A549 treated with ZK216348 at 1 μM for 4 hours (cell line): ENCODE data around the gene EHMT2. TPM values are rescaled to one million over a fixed set of nuclear protein-coding genes. Genes with fewer than 3 reads are reported as not detected.

Experiments used
- total RNA-seq: library from RNA; stranded (reverse); fragments of 200-300 nt; extraction: Qiagen RNA extraction; gene quantifications from 5 replicates; pipeline ENCODE4 v1.2.3, GENCODE V29; 2022; ENCODE audit warnings: low read depth

Gene EHMT2
- total RNA-seq, result 17.2 to 32.6 TPM (median 30.9 TPM) in 5 replicates

DNA sequence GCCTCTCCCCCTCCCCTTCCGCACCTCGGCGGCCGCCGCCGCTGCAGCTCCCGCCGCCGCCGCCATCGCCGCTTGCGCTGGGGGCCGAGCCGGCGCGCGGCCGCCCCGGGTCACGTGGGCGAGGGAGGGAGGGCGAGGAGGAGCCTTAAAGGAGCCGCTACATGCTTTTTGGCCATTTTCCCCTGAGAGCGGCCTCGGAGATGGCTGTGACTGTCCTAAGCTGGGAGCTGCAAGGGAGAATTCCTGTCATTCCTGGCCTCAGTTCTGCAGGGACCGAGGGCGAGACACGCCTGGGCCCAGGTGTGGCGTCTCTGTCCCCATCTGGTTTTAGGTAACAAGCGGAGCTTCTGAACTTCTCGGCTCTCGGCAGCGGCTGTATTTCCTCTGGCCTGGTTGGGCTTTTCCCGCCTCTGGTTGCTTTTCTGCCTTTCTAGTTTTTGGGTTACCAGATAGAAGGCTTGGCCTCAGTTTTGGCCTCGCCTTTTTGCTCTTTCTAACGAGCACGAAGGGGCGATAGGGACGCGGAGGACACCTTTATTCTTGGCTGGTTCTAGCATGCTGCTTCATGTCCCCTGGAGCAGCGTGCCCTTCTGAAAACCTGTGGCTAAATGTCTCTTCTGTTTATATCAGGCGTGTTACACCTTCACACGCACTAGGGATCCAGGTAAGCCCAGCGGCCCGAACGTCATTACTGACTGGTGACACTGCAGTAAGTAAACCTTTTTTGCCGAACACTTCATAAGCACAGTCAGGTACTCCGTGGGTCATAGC is at the start of gene EHMT2:
Gene EHMT2 (minus strand): TSS at position 87 of the 771 bp plus-strand sequence. CDS start 21 bp downstream, at position 66.

DNA sequence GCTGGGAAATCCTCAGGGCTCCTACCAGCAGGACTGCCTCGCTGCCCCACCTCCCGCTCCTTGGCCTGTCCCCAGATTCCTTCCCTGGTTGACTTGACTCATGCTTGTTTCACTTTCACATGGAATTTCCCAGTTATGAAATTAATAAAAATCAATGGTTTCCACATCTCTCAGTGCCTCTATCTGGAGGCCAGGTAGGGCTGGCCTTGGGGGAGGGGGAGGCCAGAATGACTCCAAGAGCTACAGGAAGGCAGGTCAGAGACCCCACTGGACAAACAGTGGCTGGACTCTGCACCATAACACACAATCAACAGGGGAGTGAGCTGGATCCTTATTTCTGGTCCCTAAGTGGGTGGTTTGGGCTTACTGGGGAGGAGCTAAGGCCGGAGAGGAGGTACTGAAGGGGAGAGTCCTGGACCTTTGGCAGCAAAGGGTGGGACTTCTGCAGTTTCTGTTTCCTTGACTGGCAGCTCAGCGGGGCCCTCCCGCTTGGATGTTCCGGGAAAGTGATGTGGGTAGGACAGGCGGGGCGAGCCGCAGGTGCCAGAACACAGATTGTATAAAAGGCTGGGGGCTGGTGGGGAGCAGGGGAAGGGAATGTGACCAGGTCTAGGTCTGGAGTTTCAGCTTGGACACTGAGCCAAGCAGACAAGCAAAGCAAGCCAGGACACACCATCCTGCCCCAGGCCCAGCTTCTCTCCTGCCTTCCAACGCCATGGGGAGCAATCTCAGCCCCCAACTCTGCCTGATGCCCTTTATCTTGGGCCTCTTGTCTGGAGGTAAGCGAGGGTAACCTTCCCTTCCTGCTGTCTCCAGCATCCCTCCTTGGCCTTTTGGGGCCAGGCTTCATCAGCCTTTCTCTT is 48.2 kb upstream of the EHMT2 start, which contains the start of gene CFB:
Gene CFB (plus strand): TSS at position 589 of the 863 bp plus-strand sequence. CDS start 127 bp downstream, at position 716.

DNA sequence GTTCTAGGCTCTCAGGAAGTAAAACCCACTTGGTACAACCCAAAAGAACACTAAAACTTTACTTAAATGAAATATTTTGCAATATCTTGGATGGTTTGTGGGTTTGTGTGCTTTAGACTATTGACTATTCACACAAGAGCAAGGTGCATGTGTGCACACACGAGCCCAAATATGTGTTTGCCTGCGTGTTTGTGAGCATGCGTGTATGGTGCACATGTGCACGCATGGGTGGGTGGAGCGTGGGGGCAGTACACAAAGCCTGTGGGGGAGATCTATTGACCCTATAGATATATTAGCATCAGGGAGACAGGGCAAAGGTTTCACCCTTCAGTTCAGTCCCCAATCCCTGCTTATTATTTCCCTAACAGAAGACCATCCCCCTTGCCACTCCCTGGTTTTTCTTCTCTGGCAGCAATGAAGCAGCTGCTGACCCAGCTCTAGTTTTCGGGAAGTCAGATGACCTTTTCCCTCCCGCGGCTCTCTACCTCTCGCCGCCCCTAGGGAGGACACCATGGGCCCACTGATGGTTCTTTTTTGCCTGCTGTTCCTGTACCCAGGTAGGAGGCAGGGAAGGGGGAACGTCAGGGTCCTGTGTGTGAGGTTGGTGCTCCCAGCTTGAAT is 29.9 kb upstream of the EHMT2 start, which contains the start of gene C2:
Gene C2 (plus strand): TSS at position 476 of the 621 bp plus-strand sequence. CDS start 36 bp downstream, at position 512.

DNA sequence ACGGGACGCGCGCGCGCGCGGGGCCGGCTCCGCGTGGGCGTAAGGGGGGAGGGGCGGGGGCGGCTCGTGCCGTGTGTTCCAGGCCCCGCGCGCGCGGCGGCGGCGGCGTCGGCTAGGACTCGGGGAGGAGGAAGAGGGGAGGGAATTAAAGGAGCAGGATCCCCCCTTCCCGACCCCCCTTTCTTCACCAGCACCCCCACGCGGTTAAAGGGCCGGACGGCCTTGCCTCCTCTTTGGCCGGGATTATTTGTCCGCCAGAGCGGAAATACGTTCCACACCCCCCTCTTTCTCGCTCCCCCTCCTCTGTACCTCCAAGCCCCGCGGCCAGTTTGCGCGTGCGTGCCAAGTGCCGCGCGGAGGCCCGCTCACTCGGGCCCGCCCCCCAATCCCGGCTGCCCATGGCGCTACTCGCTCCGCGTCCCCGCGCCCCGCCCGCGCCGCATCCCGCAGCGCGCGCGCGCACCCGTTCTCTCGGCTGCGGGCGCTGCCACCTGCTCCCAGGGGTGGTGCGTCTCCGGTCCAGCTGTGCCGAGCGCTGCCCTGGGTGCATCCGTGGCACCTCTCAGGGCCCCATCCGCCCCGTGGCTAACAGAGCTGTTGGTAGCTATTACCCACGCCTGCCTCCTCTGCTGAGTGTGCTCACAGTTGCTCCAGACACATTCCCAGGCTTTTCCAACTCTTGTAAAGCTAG is 4.6 kb upstream of the EHMT2 start, which contains the start of gene ZBTB12:
Gene ZBTB12 (minus strand): TSS at position 134 of the 691 bp plus-strand sequence. CDS start 781 bp downstream, outside the sequence.

DNA sequence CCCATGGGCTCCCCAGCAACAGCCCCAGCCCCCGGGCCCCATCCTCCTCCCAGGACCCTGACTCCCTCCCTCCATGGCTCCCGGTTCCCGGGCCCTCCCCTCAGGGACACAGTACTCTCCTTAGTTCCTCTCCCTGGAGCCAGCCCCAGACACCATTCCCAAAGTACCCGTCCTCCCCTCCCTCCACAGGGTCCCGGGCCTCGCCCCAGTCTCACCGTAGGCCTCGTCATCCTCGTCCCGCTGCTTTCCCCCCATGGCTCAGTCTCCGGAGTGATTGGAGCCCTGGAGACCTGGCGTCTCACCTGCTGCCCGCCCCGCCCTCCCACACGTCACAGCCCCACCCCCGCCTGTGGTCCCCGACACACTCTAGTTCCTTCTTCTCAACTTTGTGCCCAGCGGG is 18.8 kb downstream of the EHMT2 start, which contains the start of gene SLC44A4:
Gene SLC44A4 (minus strand): TSS at position 272 of the 400 bp plus-strand sequence. CDS start 17 bp downstream, at position 255.

DNA sequence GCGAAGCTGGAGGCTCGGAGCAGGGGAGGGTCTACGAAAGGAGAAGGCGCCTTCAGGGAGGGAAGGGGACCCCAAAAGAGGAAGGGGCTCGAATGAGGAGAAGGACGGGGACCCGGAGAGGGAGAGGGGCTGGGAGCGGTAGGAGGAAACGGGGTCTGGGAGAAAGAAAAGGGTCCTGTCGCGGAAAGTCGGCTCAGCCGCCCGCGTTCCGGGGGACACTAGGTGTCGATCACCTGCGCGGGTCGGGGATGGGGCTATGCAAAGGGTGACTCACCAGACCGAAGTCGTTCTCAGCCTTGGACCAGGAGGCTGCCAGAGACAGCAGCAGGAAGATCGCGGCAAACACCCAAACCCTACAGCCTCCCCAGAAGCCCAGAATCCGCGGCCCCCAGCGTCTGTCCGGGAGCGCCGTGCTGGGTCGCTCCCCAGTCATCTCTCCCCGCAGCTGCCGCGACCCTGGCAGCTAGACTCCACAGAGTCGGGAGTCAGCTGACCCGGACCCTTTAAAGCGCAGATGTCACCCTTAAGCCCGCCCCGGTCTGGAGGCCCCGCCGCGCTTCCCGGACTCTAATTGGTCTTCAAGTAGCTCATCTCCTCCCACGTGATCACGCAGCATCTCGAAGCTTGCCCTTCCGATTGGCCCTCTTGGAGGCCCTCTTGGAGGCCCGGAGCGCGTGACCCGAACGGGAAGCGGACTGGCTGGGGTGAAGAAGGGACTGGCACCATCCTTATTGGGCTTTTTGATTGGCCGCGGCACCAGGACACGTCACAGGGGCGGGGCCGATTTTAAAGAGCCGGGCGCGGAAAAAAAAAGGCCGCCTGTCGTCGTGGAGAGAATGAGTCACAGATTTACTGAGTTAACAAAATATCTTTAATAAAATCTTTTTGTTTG is 34.9 kb downstream of the EHMT2 start, which contains the start of gene NEU1:
Gene NEU1 (minus strand): TSS at position 478 of the 892 bp plus-strand sequence. CDS start 45 bp downstream, at position 433.

Other genes with a start within 250 kb of the EHMT2 start
- 100 to 165 TPM (median 145 TPM) in 5 replicates for gene BAG6, start 245.0 kb downstream of the EHMT2 start, total RNA-seq
- gene APOM, start 241.8 kb downstream of the EHMT2 start, total RNA-seq, result 2.2 to 3.7 TPM (median 3.5 TPM) in 5 replicates
- 11.1 to 14.5 TPM (median 12.9 TPM) in 5 replicates for gene C6orf47, start 236.9 kb downstream of the EHMT2 start, total RNA-seq
- gene GPANK1, start 232.7 kb downstream of the EHMT2 start, total RNA-seq, result 9.6 to 16.8 TPM (median 12.8 TPM) in 5 replicates
- 168 to 192 TPM (median 170 TPM) in 5 replicates for gene CSNK2B, start 231.6 kb downstream of the EHMT2 start, total RNA-seq
- 3.2 to 6.4 TPM (median 5.2 TPM) in 5 replicates for gene LY6G5B, start 227.7 kb downstream of the EHMT2 start, total RNA-seq
- gene LY6G5C, start 216.6 kb downstream of the EHMT2 start, total RNA-seq, result 1.1 to 1.6 TPM (median 1.5 TPM) in 5 replicates
- gene ABHD16A, start 194.4 kb downstream of the EHMT2 start, total RNA-seq, result 13.2 to 19.1 TPM (median 17.6 TPM) in 5 replicates
- not detected in 5 replicates for gene LY6G6F, start 190.8 kb downstream of the EHMT2 start, total RNA-seq
- not detected in 5 replicates for gene LY6G6D, start 182.3 kb downstream of the EHMT2 start, total RNA-seq
- gene LY6G6C, start 176.0 kb downstream of the EHMT2 start, total RNA-seq, result 0.20 to 0.42 TPM (median 0.29 TPM) in 3 of 5 replicates, not detected in the others
- not detected in 5 replicates for gene MPIG6B, start 174.3 kb downstream of the EHMT2 start, total RNA-seq
- 27.1 to 32.0 TPM (median 31.7 TPM) in 5 replicates for gene DDAH2, start 168.4 kb downstream of the EHMT2 start, total RNA-seq
- 433 to 509 TPM (median 491 TPM) in 5 replicates for gene CLIC1, start 161.2 kb downstream of the EHMT2 start, total RNA-seq
- 13.3 to 18.7 TPM (median 13.6 TPM) in 5 replicates for gene MSH5, start 157.7 kb downstream of the EHMT2 start, total RNA-seq
- 3.7 to 5.9 TPM (median 4.9 TPM) in 5 replicates for gene SAPCD1, start 135.0 kb downstream of the EHMT2 start, total RNA-seq
- 0.53 to 2.7 TPM (median 1.1 TPM) in 5 replicates for gene VWA7, start 120.4 kb downstream of the EHMT2 start, total RNA-seq
- 43.4 to 61.7 TPM (median 60.4 TPM) in 5 replicates for gene VARS1, start 101.9 kb downstream of the EHMT2 start, total RNA-seq
- gene LSM2, start 90.7 kb downstream of the EHMT2 start, total RNA-seq, result 52.1 to 67.9 TPM (median 59.7 TPM) in 5 replicates
- gene HSPA1L, start 82.4 kb downstream of the EHMT2 start, total RNA-seq, result 1.4 to 2.2 TPM (median 1.9 TPM) in 5 replicates
- gene HSPA1A, start 82.2 kb downstream of the EHMT2 start, total RNA-seq, result 129 to 401 TPM (median 295 TPM) in 5 replicates
- gene HSPA1B, start 70.0 kb downstream of the EHMT2 start, total RNA-seq, result 78.0 to 284 TPM (median 227 TPM) in 5 replicates
- 20.9 to 35.3 TPM (median 29.4 TPM) in 5 replicates for gene NEU1, start 34.9 kb downstream of the EHMT2 start, total RNA-seq
- 0.18 to 0.50 TPM (median 0.29 TPM) in 3 of 5 replicates, not detected in the others for gene SLC44A4, start 18.7 kb downstream of the EHMT2 start, total RNA-seq
- gene ZBTB12, start 4.4 kb upstream of the EHMT2 start, total RNA-seq, result 2.0 to 5.0 TPM (median 4.5 TPM) in 5 replicates
- 0.33 to 0.47 TPM in 2 of 5 replicates, not detected in the others for gene C2, start 30.0 kb upstream of the EHMT2 start, total RNA-seq
- 1.6 to 3.2 TPM (median 2.0 TPM) in 5 replicates for gene CFB, start 48.4 kb upstream of the EHMT2 start, total RNA-seq
- 75.5 to 91.9 TPM (median 81.9 TPM) in 5 replicates for gene NELFE, start 61.3 kb upstream of the EHMT2 start, total RNA-seq
- gene SKIC2, start 61.5 kb upstream of the EHMT2 start, total RNA-seq, result 15.8 to 30.9 TPM (median 25.7 TPM) in 5 replicates
- 10.6 to 14.3 TPM (median 12.1 TPM) in 5 replicates for gene DXO, start 74.4 kb upstream of the EHMT2 start, total RNA-seq
- 0.94 to 1.5 TPM (median 1.5 TPM) in 5 replicates for gene C4A, start 84.4 kb upstream of the EHMT2 start, total RNA-seq
- 0.69 to 1.5 TPM (median 1.3 TPM) in 5 replicates for gene C4B, start 117.1 kb upstream of the EHMT2 start, total RNA-seq
- gene CYP21A2, start 140.7 kb upstream of the EHMT2 start, total RNA-seq, result not detected in 5 replicates
- gene TNXB, start 211.6 kb upstream of the EHMT2 start, total RNA-seq, result 0.14 to 0.86 TPM (median 0.57 TPM) in 5 replicates
- 21.0 to 37.0 TPM (median 35.3 TPM) in 5 replicates for gene ATF6B, start 230.5 kb upstream of the EHMT2 start, total RNA-seq
- gene FKBPL, start 232.6 kb upstream of the EHMT2 start, total RNA-seq, result 6.0 to 8.2 TPM (median 6.7 TPM) in 5 replicates